ENCODE measurements around the gene CADPS2. TPM values are rescaled to one million over a fixed set of nuclear protein-coding genes. Genes with fewer than 3 reads are reported as not detected.
A peak's percentile ranks its signal among the peaks of the same experiment; 100 is the strongest.

The CADPS2 gene
- total RNA-seq, 1 experiment from 2014 or later, result 12.2 TPM

GRCh38 chr7:122886357-122887081, at the start of gene CADPS2 (continued):
- TF ChIP-seq, protein P1, sequence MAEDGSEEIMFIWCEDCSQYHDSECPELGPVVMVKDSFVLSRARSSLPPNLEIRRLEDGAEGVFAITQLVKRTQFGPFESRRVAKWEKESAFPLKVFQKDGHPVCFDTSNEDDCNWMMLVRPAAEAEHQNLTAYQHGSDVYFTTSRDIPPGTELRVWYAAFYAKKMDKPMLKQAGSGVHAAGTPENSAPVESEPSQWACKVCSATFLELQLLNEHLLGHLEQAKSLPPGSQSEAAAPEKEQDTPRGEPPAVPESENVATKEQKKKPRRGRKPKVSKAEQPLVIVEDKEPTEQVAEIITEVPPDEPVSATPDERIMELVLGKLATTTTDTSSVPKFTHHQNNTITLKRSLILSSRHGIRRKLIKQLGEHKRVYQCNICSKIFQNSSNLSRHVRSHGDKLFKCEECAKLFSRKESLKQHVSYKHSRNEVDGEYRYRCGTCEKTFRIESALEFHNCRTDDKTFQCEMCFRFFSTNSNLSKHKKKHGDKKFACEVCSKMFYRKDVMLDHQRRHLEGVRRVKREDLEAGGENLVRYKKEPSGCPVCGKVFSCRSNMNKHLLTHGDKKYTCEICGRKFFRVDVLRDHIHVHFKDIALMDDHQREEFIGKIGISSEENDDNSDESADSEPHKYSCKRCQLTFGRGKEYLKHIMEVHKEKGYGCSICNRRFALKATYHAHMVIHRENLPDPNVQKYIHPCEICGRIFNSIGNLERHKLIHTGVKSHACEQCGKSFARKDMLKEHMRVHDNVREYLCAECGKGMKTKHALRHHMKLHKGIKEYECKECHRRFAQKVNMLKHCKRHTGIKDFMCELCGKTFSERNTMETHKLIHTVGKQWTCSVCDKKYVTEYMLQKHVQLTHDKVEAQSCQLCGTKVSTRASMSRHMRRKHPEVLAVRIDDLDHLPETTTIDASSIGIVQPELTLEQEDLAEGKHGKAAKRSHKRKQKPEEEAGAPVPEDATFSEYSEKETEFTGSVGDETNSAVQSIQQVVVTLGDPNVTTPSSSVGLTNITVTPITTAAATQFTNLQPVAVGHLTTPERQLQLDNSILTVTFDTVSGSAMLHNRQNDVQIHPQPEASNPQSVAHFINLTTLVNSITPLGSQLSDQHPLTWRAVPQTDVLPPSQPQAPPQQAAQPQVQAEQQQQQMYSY (CRISPR knock-in tag; IDR thresholded peaks at IDR 0.05), result no peak
- TF ChIP-seq NR2C2 (CRISPR knock-in tag; IDR thresholded peaks at IDR 0.05), result 0 out of 2 replicates have a peak, but pooled peaks have one; percentile 36
- TF ChIP-seq E2F4 (CRISPR knock-in tag; IDR thresholded peaks at IDR 0.05; ENCODE audit: borderline replicate concordance, low read depth), result no peak
- TF ChIP-seq, protein P2, sequence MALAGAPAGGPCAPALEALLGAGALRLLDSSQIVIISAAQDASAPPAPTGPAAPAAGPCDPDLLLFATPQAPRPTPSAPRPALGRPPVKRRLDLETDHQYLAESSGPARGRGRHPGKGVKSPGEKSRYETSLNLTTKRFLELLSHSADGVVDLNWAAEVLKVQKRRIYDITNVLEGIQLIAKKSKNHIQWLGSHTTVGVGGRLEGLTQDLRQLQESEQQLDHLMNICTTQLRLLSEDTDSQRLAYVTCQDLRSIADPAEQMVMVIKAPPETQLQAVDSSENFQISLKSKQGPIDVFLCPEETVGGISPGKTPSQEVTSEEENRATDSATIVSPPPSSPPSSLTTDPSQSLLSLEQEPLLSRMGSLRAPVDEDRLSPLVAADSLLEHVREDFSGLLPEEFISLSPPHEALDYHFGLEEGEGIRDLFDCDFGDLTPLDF (CRISPR knock-in tag; IDR thresholded peaks at IDR 0.05), result 0 out of 2 replicates have a peak, but pooled peaks have one; percentile 38
- 0 out of 2 replicates have a peak, but pooled peaks have one; percentile 6 for TF ChIP-seq ZNF317 (CRISPR knock-in tag; IDR thresholded peaks at IDR 0.05; ENCODE audit: borderline replicate concordance, low read depth)
- TF ChIP-seq HMGXB4 (CRISPR knock-in tag; IDR thresholded peaks at IDR 0.05), result peak; percentile 85
- TF ChIP-seq, protein P3, sequence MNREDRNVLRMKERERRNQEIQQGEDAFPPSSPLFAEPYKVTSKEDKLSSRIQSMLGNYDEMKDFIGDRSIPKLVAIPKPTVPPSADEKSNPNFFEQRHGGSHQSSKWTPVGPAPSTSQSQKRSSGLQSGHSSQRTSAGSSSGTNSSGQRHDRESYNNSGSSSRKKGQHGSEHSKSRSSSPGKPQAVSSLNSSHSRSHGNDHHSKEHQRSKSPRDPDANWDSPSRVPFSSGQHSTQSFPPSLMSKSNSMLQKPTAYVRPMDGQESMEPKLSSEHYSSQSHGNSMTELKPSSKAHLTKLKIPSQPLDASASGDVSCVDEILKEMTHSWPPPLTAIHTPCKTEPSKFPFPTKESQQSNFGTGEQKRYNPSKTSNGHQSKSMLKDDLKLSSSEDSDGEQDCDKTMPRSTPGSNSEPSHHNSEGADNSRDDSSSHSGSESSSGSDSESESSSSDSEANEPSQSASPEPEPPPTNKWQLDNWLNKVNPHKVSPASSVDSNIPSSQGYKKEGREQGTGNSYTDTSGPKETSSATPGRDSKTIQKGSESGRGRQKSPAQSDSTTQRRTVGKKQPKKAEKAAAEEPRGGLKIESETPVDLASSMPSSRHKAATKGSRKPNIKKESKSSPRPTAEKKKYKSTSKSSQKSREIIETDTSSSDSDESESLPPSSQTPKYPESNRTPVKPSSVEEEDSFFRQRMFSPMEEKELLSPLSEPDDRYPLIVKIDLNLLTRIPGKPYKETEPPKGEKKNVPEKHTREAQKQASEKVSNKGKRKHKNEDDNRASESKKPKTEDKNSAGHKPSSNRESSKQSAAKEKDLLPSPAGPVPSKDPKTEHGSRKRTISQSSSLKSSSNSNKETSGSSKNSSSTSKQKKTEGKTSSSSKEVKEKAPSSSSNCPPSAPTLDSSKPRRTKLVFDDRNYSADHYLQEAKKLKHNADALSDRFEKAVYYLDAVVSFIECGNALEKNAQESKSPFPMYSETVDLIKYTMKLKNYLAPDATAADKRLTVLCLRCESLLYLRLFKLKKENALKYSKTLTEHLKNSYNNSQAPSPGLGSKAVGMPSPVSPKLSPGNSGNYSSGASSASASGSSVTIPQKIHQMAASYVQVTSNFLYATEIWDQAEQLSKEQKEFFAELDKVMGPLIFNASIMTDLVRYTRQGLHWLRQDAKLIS (CRISPR knock-in tag; IDR thresholded peaks at IDR 0.05; ENCODE audit: borderline replicate concordance), result no peak
- no peak for TF ChIP-seq FOXJ3 (CRISPR knock-in tag; IDR thresholded peaks at IDR 0.05; ENCODE audit: borderline replicate concordance)
- TF ChIP-seq, protein P4, sequence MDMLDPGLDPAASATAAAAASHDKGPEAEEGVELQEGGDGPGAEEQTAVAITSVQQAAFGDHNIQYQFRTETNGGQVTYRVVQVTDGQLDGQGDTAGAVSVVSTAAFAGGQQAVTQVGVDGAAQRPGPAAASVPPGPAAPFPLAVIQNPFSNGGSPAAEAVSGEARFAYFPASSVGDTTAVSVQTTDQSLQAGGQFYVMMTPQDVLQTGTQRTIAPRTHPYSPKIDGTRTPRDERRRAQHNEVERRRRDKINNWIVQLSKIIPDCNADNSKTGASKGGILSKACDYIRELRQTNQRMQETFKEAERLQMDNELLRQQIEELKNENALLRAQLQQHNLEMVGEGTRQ (CRISPR knock-in tag; IDR thresholded peaks at IDR 0.05), result 0 out of 2 replicates have a peak, but pooled peaks have one; percentile 9
- TF ChIP-seq, protein P5, sequence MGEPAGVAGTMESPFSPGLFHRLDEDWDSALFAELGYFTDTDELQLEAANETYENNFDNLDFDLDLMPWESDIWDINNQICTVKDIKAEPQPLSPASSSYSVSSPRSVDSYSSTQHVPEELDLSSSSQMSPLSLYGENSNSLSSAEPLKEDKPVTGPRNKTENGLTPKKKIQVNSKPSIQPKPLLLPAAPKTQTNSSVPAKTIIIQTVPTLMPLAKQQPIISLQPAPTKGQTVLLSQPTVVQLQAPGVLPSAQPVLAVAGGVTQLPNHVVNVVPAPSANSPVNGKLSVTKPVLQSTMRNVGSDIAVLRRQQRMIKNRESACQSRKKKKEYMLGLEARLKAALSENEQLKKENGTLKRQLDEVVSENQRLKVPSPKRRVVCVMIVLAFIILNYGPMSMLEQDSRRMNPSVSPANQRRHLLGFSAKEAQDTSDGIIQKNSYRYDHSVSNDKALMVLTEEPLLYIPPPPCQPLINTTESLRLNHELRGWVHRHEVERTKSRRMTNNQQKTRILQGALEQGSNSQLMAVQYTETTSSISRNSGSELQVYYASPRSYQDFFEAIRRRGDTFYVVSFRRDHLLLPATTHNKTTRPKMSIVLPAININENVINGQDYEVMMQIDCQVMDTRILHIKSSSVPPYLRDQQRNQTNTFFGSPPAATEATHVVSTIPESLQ (CRISPR knock-in tag; IDR thresholded peaks at IDR 0.05), result no peak
- TF ChIP-seq ZNF671 (CRISPR knock-in tag; IDR thresholded peaks at IDR 0.05), result no peak
- TF ChIP-seq PREB (CRISPR knock-in tag; IDR thresholded peaks at IDR 0.05; ENCODE audit: borderline replicate concordance), result no peak
- TF ChIP-seq, protein P6, sequence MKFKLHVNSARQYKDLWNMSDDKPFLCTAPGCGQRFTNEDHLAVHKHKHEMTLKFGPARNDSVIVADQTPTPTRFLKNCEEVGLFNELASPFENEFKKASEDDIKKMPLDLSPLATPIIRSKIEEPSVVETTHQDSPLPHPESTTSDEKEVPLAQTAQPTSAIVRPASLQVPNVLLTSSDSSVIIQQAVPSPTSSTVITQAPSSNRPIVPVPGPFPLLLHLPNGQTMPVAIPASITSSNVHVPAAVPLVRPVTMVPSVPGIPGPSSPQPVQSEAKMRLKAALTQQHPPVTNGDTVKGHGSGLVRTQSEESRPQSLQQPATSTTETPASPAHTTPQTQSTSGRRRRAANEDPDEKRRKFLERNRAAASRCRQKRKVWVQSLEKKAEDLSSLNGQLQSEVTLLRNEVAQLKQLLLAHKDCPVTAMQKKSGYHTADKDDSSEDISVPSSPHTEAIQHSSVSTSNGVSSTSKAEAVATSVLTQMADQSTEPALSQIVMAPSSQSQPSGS (CRISPR knock-in tag; IDR thresholded peaks at IDR 0.05; ENCODE audit: borderline replicate concordance, low read depth), result no peak
- no peak for TF ChIP-seq ZNF396 (CRISPR knock-in tag; IDR thresholded peaks at IDR 0.05; ENCODE audit: borderline replicate concordance)
- TF ChIP-seq MYBL2 (CRISPR knock-in tag; IDR thresholded peaks at IDR 0.05), result no peak
- peak; percentile 74 for TF ChIP-seq KAT7 (CRISPR knock-in tag; IDR thresholded peaks at IDR 0.05; ENCODE audit: borderline replicate concordance)
- TF ChIP-seq, protein P7, sequence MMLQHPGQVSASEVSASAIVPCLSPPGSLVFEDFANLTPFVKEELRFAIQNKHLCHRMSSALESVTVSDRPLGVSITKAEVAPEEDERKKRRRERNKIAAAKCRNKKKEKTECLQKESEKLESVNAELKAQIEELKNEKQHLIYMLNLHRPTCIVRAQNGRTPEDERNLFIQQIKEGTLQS (CRISPR knock-in tag; conservative IDR thresholded peaks at IDR 0.05), result no peak
- peak; percentile 29; the same call in 1 of the 2 replicates for TF ChIP-seq TEAD1 (CRISPR knock-in tag; IDR thresholded peaks at IDR 0.05)

Measured in WTC11 (cell line).